ENCODE data around the gene TSNAXIP1. TPM values are rescaled to one million over a fixed set of nuclear protein-coding genes. Genes with fewer than 3 reads are reported as not detected.

The TSNAXIP1 gene
- total RNA-seq, 4 donors from 2014 or later, result 0.89 to 2.4 (median 1.6) TPM

DNA sequence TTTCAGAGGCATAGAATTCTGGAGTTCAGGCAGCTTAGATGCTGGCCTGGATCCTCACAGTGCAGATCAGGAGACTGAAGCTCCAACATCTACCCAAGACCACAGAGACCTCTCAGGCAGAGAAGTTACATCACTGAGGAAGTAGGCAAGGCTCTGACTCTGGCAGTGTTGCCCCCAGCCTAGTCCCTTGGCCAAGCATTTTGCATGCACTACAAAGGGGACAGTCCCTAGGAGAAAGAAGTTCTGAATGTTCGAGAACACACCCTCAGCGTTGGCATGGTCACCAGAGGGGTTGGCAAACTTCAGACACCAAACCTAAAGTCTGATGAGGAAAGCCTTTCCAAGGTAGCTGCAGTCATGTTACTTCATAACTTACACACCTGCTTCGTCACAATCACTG is 2.8 kb upstream of the TSNAXIP1 start:
- WGBS, 2 donors (ENCODE audit: low coverage in 1 of 2), result 87 to 89% methylated on average over 3 of the region's 3 CpGs
- H3K9me3 ChIP-seq, result no peaks in the 10 kb centered on the region
- TF ChIP-seq POLR2AphosphoS5 (IDR thresholded peaks at IDR 0.05), result no peak
- TF ChIP-seq POLR2A (IDR thresholded peaks at IDR 0.05), result no peak
- H3K27me3 ChIP-seq, result no peaks in the 10 kb centered on the region
- ATAC-seq, result no peak
- H3K27ac ChIP-seq, result no peak overlapping the region
- no peak overlapping the region for H3K4me3 ChIP-seq
- peaks cover 0 to 45% of the 10 kb centered on the region in 2 donors for H3K36me3 ChIP-seq
- peaks cover 0 to 59% (median 19%) of the 10 kb centered on the region in 3 donors for H3K4me1 ChIP-seq

DNA sequence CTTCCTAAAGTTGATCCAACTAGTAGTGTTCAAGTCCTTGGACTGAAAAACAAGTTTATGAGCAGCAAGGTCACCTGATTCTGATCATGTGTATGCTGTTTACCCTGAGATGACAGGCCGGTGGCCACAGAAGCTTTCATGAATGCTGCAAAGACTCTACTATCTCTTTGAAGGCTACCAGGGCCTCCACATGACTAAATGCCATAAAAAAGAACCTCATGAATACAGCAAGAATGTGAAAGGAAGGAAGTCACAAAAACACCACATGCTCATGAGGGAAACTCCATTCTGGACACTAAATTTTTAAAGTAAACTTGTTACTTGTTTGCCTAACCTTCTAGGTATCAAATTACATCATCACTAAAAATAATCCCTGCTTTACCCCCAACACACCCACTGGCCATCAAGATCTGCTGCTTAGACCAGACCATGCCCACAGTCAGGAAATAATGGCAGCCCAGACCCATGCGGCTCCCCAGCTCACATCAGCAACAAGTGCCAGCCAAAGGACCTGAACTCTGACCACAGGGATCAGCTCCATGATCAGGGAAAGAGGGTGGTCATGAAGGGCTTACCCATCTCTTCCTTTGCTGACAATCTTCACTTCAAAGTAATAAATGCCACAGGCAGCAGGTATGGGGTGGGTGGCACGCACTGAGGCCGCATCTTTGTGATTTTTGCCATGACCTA is 1.7 kb upstream of the TSNAXIP1 start:
- H3K27ac ChIP-seq, result no peak overlapping the region
- peaks cover 0 to 38% of the 10 kb centered on the region in 2 donors for H3K36me3 ChIP-seq
- 85 to 88% methylated on average over 2 to 3 of the region's 4 CpGs for WGBS, 2 donors (ENCODE audit: low coverage in 1 of 2)
- TF ChIP-seq EP300 (IDR thresholded peaks at IDR 0.05) (no peak), POLR2AphosphoS5 (IDR thresholded peaks at IDR 0.05) (no peak), CTCF (IDR thresholded peaks at IDR 0.05) (no peak), POLR2A (IDR thresholded peaks at IDR 0.05) (no peak)
- peaks cover 0 to 53% (median 18%) of the 10 kb centered on the region in 3 donors for H3K4me1 ChIP-seq
- H3K9me3 ChIP-seq, result no peaks in the 10 kb centered on the region
- H3K27me3 ChIP-seq, result no peaks in the 10 kb centered on the region
- peak overlapping the region; percentile 91 to 97 for H3K4me3 ChIP-seq
- no peak for ATAC-seq

DNA sequence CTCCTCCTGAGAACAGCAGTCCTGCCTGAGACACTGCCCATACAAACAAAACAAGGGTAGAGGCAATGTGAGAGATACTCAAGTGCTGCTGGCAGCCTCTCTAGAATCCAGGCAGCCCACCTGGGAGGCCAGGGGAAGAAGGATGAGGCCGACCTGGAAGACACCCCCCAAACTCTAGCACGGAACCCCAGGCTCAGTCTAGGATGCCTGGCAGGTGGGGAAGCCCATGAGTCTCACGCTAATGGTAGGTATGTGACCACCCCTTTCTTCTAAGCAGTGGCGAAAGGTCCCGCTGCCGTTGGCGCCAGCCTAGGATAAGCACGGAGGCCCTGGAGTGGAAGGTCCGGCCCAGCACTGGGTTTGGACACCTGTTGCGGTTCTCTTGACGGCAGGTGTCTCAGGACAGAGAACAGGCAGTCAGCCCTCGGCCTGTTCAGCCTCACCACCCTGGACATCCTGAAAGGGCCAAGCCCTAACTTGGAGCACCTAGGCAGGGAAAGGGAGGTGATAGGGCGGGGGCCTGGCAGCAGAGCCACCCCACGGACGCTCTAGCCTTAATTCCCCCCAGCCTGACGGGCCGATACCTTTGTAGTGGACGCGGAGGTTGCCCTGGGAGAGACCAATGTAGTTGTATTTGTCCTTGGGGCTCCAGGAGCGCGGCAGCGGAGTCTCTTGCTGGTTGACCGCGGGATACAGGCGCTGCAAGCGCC is 816 bp upstream of the TSNAXIP1 start:
- Histone ChIP-seq H3K4me1 (peaks cover 0 to 44% (median 16%) of the 10 kb centered on the region in 3 donors), H3K27me3 (no peaks in the 10 kb centered on the region), H3K9me3 (no peaks in the 10 kb centered on the region), H3K27ac (peak overlapping the region; percentile 78 to 93 (median 88)), H3K4me3 (peak overlapping the region; percentile 91 to 97), H3K36me3 (peaks cover 0 to 30% of the 10 kb centered on the region in 2 donors)
- WGBS, 2 donors (ENCODE audit: low coverage in 1 of 2), result no CpG with 5 or more reads among the region's 26 CpGs
- ATAC-seq, result no peak
- TF ChIP-seq POLR2AphosphoS5 (IDR thresholded peaks at IDR 0.05) (no peak), CTCF (IDR thresholded peaks at IDR 0.05) (no peak), EP300 (IDR thresholded peaks at IDR 0.05) (no peak), POLR2A (IDR thresholded peaks at IDR 0.05) (no peak)

DNA sequence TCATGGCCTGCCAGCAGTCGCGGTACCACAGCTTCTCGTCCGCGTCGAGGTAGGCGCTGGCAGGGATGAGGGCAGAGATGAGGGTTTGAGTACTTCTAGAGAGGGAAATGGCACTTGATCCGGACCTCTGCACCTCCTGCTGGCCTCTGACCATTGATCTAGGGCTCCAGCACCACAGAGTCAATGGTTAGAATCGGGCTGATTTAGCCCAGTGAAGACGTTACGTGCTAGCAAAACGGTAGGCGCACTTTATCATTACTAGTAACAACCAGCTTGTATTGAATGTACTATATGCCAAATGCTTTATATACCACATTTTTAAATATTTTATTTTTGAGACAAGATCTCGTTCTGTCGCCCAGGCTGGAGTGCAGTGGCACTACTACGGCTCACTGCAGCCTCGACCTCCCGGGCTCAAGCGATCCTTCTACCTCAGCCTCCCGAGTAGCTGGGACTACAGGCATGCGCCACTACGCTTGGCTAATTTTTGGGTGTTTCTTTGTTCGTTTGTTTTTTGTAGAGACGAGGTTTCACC is 526 bp downstream of the TSNAXIP1 start:
- peak; percentile 4 for ATAC-seq
- peak in 1 of 4 experiments; percentile 6 for TF ChIP-seq CTCF (IDR thresholded peaks at IDR 0.05)
- TF ChIP-seq POLR2AphosphoS5 (IDR thresholded peaks at IDR 0.05), result no peak
- TF ChIP-seq POLR2A (IDR thresholded peaks at IDR 0.05), result no peak
- no peak for TF ChIP-seq EP300 (IDR thresholded peaks at IDR 0.05)
- H3K4me1 ChIP-seq, result peaks cover 0 to 40% (median 16%) of the 10 kb centered on the region in 3 donors
- H3K9me3 ChIP-seq, result no peaks in the 10 kb centered on the region
- H3K27me3 ChIP-seq, result no peaks in the 10 kb centered on the region
- peak overlapping the region; percentile 91 to 97 for H3K4me3 ChIP-seq
- H3K27ac ChIP-seq, result peak overlapping the region in 3 of 4 donors; percentile 87 to 93 (median 90)
- H3K36me3 ChIP-seq, result peaks cover 0 to 17% of the 10 kb centered on the region in 2 donors
- 37 to 38% methylated on average over 14 to 16 of the region's 24 CpGs for WGBS, 2 donors (ENCODE audit: low coverage in 1 of 2)

- H3K36me3 ChIP-seq, result no peaks in the 10 kb centered on the region
- WGBS, 2 donors (ENCODE audit: low coverage in 1 of 2), result 100% methylated on average over 1 of the region's 1 CpG
- no peak for TF ChIP-seq POLR2A (IDR thresholded peaks at IDR 0.05)
- no peak for TF ChIP-seq POLR2AphosphoS5 (IDR thresholded peaks at IDR 0.05)
- no peak for TF ChIP-seq EP300 (IDR thresholded peaks at IDR 0.05)
- TF ChIP-seq CTCF (IDR thresholded peaks at IDR 0.05), result no peak
- H3K4me1 ChIP-seq, result peaks cover 0 to 14% (median 4%) of the 10 kb centered on the region in 3 donors
- H3K27me3 ChIP-seq, result no peaks in the 10 kb centered on the region
- ATAC-seq, result no peak
- no peak overlapping the region for H3K4me3 ChIP-seq
- H3K27ac ChIP-seq, result no peak overlapping the region
- H3K9me3 ChIP-seq, result no peaks in the 10 kb centered on the region
Observed at GRCh38 chr16:67811899-67812298, 5.2 kb downstream of the TSNAXIP1 start.
